Prostate gland (tissue), 2 donors: ENCODE results near the gene GBE1. TPM values are rescaled to one million over a fixed set of nuclear protein-coding genes. Genes with fewer than 3 reads are reported as not detected.

Experiments used
- DNase-seq: peaks from one replicate; pipeline ENCODE4 v3.0.0-alpha.2; 2019; ENCODE audit warnings: low spot score
- H3K27ac ChIP-seq, 2 donors: fragments of 200-600 bp; sonication (generic); 2 replicates each; pipeline ENCODE4 v1.5.1; 2017 to 2019
- H3K27me3 ChIP-seq: fragments of 200-600 bp; sonication (generic); replicated peaks from 2 replicates; pipeline ENCODE4 v1.5.1; 2019; ENCODE audit not compliant: insufficient read depth
- H3K36me3 ChIP-seq, 2 donors: fragments of 200-600 bp; sonication (generic); 1 replicate in 1 of 2; 2 replicates in 1 of 2; pipeline versions ENCODE4 v1.5.1 to v1.8.1; 2017 to 2019
- H3K4me1 ChIP-seq: fragments of 200-600 bp; sonication (generic); replicated peaks from 2 replicates; pipeline ENCODE4 v1.5.1; 2019
- H3K4me3 ChIP-seq, 2 donors: fragments of 200-600 bp; sonication (generic); 2 replicates each; pipeline ENCODE4 v1.5.1; 2017 to 2019
- H3K9me3 ChIP-seq: fragments of 200-600 bp; sonication (generic); 2 replicates; pipeline ENCODE4 v1.5.1; 2017
- CTCF ChIP-seq, 4 experiments: fragments of 200-600 bp in 2 of 4; fragments of 450-650 bp in 2 of 4; sonication (generic) in 2 of 4; IDR thresholded peaks; 1 replicate in 3 of 4; 2 replicates in 1 of 4; pipeline ENCODE4 v1.5.1; 2016 to 2019; ENCODE audit warnings: antibody characterized with exemption in 4 of 4, mild to moderate bottlenecking in 2 of 4, moderate library complexity in 2 of 4
- POLR2A ChIP-seq: fragments of 450-650 bp; IDR thresholded peaks from one replicate; pipeline ENCODE4 v1.6.1; 2016; ENCODE audit warnings: antibody characterized with exemption, mild to moderate bottlenecking
- POLR2AphosphoS5 ChIP-seq: sonication (generic); formaldehyde crosslinking; IDR thresholded peaks from one replicate; pipeline ENCODE4 v1.6.1; 2017; ENCODE audit warnings: antibody characterized with exemption
- WGBS: methylation state at CpG from one replicate; pipeline ENCODE4 v1.1.5; 2018; 5-methylcytosine and 5-hydroxymethylcytosine counted together
- intact Hi-C: fragments of 100-400 bp; cut with DNase I; formaldehyde crosslinking; loops from one replicate; pipeline ENCODE4 v1.14.2; 2022
- total RNA-seq, 2 donors: library from RNA; depleted of rRNA; stranded (reverse); fragments of >200 nt; gene quantifications; one replicate each; pipeline ENCODE4 v1.1.0, GENCODE V29; 2016

GBE1 gene
- total RNA-seq, 2 donors from 2014 or later = 15.8 to 18.3 TPM

- H3K4me1 ChIP-seq = no peaks in the 10 kb centered on the region
- H3K27ac ChIP-seq = no peak overlapping the region
- no peaks in the 10 kb centered on the region for H3K9me3 ChIP-seq
- no peaks in the 10 kb centered on the region for H3K36me3 ChIP-seq
- WGBS = 59% methylated on average over 1 of the region's 1 CpG
- TF ChIP-seq POLR2AphosphoS5 = no peak
- TF ChIP-seq POLR2A = no peak
- TF ChIP-seq CTCF (IDR thresholded peaks at IDR 0.05) = no peak
- no peak for DNase-seq
- no peaks in the 10 kb centered on the region for H3K27me3 ChIP-seq
- intact Hi-C loops = no loop called here
- H3K4me3 ChIP-seq = no peak overlapping the region
Measured at GRCh38 chr3:81741216-81741615, 20.2 kb downstream of the GBE1 start.

GRCh38 chr3:81740731-81741130 lies 20.7 kb downstream of the GBE1 start:
- no peak for TF ChIP-seq POLR2AphosphoS5
- no peak for TF ChIP-seq CTCF (IDR thresholded peaks at IDR 0.05)
- TF ChIP-seq POLR2A = no peak
- Histone ChIP-seq H3K36me3 (no peaks in the 10 kb centered on the region), H3K27ac (no peak overlapping the region), H3K9me3 (no peaks in the 10 kb centered on the region), H3K4me3 (no peak overlapping the region), H3K27me3 (no peaks in the 10 kb centered on the region), H3K4me1 (no peaks in the 10 kb centered on the region)
- no peak for DNase-seq
- 83% methylated on average over 1 of the region's 1 CpG for WGBS
- intact Hi-C loops = no loop called here

- no peak for DNase-seq
- H3K4me1 ChIP-seq = no peaks in the 10 kb centered on the region
- TF ChIP-seq POLR2A (no peak), POLR2AphosphoS5 (no peak), CTCF (IDR thresholded peaks at IDR 0.05) (no peak)
- no peak overlapping the region for H3K27ac ChIP-seq
- intact Hi-C loops = no loop called here
- H3K9me3 ChIP-seq = no peaks in the 10 kb centered on the region
- H3K27me3 ChIP-seq = no peaks in the 10 kb centered on the region
- no peaks in the 10 kb centered on the region for H3K36me3 ChIP-seq
- WGBS = 93% methylated on average over 5 of the region's 5 CpGs
- H3K4me3 ChIP-seq = no peak overlapping the region
Measured at GRCh38 chr3:81735334-81735733, 26.1 kb downstream of the GBE1 start.

- H3K4me3 ChIP-seq = no peak overlapping the region
- no peak for DNase-seq
- TF ChIP-seq POLR2AphosphoS5 (no peak), POLR2A (no peak), CTCF (IDR thresholded peaks at IDR 0.05) (no peak)
- 76% methylated on average over 1 of the region's 1 CpG for WGBS
- intact Hi-C loops = no loop called here
- H3K27me3 ChIP-seq = no peaks in the 10 kb centered on the region
- H3K4me1 ChIP-seq = no peaks in the 10 kb centered on the region
- H3K36me3 ChIP-seq = no peaks in the 10 kb centered on the region
- H3K27ac ChIP-seq = no peak overlapping the region
- H3K9me3 ChIP-seq = no peaks in the 10 kb centered on the region
Measured at GRCh38 chr3:81734742-81735141, 26.7 kb downstream of the GBE1 start.

GRCh38 chr3:81732642-81733041 lies 28.8 kb downstream of the GBE1 start:
- Histone ChIP-seq H3K4me1 (no peaks in the 10 kb centered on the region), H3K27ac (no peak overlapping the region), H3K4me3 (no peak overlapping the region), H3K9me3 (no peaks in the 10 kb centered on the region), H3K27me3 (no peaks in the 10 kb centered on the region), H3K36me3 (no peaks in the 10 kb centered on the region)
- no peak for DNase-seq
- intact Hi-C loops = no loop called here
- 86% methylated on average over 4 of the region's 4 CpGs for WGBS
- TF ChIP-seq POLR2AphosphoS5 (no peak), CTCF (IDR thresholded peaks at IDR 0.05) (no peak), POLR2A (no peak)
